Measurements from ENCODE around the gene SNX24. TPM values are rescaled to one million over a fixed set of nuclear protein-coding genes. Genes with fewer than 3 reads are reported as not detected.
A peak's percentile ranks its signal among the peaks of the same experiment; 100 is the strongest.
"Not testable (repeated sequence)": the region's sequence is repeated elsewhere in the genome, so short reads cannot be mapped to it uniquely, and the experiment has no call there.

Gene SNX24
- total RNA-seq, 1 donor from 2014 or later = 47.5 TPM

DNA sequence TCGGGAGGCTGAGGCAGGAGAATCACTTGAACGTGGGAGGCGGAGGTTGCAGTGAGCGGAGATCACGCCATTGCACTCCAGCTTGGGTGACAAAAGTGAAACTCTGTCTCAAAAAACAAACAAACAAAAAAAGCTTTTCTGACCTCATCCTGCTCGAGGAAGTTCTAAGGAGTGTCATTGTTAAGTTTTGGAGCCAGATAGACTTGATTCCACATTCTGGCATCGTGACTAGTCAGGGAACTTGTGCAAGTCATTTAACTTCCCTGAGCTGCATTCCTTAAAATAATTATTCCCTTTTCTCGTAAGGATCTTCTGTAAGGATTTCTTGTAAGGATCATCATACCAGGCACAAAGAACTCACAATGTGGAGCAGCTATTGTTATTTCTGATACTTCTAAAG is 26.2 kb downstream of the SNX24 start:
- no peak for DNase-seq (ENCODE audit: low read depth)

DNA sequence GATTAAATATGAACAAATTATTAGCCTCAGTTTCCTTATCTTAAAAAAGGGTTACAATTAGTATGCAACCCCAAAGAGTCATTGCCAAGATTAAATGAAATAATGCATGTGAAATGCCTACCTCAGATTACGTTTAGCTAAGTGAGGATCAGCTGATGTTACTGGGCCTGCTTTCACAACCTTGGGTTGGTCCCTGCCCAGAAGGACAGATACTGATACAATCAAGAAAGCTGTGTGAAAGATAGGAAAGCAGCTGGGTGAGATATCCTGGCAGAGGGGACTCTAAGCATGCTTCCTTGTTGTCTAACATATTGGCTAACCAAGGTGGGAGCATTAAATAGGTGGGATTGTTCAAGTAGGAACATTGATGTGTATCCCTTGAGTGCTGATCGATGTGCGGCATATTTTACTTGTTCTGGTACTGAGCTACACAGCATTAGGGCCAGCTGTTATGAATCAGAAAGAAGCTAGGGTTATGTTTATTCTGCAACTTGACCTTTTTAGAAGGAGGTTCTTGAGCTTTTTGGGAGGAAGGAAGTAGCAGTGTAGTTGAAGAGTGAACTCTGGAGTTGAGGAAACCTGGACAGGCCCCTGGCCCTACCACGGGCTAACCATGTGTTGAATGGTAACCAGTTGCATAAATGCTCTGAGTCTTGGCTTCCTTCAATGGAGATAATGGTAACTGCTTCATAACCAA is 28.9 kb downstream of the SNX24 start:
- no peak for DNase-seq (ENCODE audit: low read depth)

DNA sequence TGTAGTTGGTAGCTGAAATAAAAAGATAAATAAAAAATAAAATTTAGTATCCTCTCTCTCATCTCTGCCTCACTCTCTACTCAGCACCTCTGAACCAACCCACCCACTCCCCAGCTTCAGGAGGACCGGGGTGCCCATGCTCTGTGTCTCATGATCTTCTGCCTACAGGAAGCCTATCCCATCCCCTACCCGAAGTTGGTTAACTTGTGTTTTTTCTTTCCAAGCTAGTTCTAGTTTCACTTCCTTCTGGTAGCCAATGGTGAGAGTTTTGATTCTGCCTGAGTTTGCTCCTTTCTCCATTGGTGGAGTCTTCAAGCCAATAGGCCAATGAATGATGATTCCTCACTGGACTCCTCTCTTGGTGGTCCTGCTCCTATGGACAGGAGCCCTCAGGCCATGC is 32.1 kb downstream of the SNX24 start:
- DNase-seq (ENCODE audit: low read depth) = no peak

DNA sequence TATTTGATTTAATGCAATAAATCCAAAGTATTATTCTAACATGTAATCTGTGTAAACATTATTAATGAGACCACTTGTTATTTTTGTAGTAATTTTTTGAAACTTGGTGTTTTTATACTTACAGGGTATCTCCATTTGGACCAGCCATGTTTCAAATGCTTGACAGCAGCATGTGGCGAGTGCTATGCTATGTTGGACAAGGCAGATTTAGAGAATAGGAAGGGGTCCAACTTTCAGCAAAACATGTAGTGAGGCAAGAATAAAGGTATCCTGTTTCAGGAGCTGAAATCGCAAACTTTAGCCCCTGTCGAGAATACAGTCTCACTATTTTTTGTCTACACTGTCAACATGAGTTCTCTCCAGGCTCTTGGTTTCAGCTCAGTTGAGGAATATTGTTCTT is 33.7 kb downstream of the SNX24 start:
- DNase-seq (ENCODE audit: low read depth) = no peak

DNA sequence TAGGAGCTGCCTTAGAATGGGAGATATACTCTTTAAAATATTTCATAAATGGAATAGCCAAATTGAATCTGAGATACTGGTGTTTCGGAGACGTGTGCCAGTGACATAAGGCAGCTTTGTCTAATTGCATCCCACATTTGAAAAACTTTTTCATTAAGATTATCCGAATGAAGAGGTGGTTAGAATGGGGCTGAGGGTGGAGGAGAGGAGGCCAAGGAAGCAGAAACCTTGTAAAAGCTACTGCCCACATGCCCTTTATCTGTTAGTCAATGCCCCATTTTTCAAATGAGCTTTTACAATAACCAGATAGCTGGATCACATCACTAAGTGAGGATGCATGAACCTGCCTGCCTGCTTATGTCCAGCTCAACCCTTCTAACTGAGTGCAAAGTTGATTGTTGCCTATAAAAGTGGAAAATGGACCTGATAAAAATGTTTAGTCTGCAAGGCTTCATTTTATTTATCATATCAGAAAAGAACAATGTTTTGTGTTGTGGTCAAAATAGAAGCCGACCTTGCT is 34.8 kb downstream of the SNX24 start:
- DNase-seq (ENCODE audit: low read depth) = no peak

DNA sequence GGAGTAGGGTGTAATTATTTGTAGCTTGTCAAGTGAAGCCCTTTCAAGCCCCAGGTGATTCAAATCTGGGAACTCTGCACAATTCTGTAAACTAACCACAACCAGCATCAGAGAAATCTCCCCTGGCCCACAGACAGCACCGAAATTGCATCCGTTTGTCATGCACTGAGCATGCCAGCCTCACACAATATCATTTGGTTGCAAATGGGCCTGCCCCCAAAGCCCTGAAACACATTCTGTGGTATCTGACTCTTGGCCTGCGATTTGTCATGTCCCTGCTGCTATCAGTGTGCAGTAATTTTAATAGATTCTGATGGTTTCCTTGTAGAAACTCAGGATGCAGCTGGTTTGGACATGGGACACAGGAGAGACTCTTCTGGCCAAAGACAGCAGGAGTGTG is 35.3 kb downstream of the SNX24 start:
- no peak for DNase-seq (ENCODE audit: low read depth)

DNA sequence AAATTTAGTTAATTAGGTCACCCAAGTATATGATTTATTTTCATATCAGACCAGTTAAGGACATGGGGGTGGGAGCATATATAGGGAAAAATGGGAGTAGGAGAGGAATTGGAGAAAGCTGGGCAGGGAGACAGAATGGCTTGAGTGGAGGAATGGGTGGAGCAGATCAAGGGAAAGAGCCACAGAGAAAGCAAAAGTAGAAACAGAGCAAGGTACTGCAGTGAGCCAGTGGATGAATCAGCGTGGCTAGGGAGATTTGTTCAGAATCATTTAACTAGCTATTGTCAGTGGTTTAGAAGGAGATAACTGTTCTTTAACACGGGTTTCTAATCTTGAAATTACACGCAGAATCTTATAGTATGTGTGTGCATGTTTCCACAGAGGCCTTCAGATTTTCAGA is 37.4 kb downstream of the SNX24 start:
- DNase-seq (ENCODE audit: low read depth) = peak; percentile 52

DNA sequence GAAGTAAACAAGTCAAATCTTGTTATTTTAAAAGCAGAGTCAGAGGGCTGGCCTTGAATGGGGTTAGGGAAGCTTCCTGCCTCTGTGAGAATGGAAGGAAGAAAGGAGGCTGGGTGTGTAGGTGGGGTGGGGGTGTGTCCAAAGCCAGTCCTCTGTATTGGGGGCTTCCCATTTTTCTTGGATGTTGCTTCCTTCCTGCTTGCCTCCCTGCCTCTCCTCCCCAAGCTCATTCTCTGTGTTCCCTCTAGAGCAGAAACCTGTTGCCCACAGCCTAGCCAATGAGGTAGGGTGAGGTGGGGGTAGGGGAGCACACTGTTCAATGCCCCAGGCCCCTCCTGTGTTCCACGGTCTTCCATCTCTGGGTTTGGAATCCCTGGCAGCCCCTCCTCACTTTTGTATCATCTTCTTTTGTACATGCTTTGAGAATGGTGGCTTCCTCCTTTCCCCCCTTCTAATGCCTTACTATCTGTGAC is 39.7 kb downstream of the SNX24 start:
- no peak for DNase-seq (ENCODE audit: low read depth)

DNA sequence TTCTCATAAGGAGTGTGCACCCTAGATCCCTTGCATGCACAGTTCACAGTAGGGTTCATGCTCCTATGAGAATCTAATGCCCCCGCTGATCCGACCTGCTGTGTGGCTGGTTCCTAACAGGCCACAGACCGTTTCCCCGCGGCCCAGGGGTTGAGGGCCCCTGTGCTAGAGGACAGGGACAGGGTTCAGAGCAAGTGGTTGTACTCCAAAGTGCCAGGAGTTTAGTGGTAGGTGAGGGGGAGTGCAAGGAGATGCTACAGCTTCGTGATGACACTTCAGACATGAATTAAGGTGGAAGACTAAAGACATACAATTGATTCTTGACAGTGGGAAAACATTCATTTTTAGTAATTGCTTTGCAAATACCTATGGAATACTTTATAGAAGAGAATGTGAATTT is 40.5 kb downstream of the SNX24 start:
- no peak for DNase-seq (ENCODE audit: low read depth)

DNA sequence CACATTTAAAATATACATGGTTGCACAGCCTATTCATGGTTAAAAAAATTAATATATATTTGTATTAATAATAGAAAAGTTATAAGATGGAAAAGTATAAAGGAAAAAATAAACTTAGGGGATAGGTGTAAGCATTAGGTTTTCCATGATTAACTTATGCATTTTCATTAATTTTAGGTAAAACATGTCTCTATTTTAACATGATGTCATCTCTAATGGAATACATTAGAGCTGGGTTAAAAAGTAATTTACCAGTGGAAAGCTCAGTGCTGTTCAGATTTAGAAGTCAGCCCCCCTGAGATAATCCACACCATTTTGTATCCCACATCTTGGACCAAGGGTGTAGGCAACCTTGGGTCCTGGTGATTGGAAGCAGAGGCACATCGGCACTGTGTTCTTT is 49.7 kb downstream of the SNX24 start:
- DNase-seq (ENCODE audit: low read depth) = no peak

DNA sequence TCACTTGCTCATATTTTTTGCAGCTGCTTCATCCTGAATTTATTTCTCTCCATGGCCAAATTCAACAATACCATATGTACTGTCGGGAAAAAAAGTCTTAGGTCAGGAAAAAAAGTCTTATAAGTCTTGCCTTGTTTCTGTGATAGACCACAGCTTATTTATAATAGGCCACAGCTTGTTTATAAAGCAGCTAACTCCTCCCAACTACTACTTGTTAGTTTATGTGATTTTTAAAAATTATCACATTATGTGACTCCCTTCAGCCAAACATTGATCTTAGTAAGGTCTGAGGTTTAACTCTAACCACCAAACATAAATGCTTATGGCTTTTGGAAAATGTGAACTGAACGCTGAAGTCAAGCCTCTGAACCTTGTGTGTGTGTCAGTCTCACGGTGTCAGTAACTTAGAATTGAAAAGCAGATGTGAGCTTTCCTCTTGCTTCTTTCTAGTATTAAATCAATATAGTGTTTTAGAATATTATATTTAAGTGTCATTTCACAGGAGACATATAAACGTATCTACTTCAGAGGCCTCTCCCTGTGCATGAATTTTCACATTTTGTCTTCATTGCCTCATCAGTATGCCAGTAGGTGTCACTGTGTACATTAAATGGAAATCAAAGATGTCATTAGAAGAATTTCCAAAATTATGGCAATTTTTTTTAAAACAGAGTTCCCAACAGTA is 51.3 kb downstream of the SNX24 start:
- DNase-seq (ENCODE audit: low read depth) = no peak

DNA sequence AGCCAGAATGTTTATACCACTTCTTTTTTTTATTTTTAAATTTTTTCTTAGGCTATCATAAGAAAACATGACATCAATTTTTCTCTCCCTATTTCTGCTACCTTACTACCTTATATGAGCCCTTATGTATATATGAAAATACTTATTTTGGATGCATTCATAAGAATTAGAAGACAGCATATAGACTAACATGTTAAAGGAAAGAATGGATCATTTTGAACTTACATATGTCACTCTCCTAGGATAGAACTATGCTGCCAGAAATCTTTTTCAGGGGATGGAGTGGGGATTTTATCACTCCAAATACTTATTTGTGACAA is 51.8 kb downstream of the SNX24 start:
- DNase-seq (ENCODE audit: low read depth) = no peak

DNA sequence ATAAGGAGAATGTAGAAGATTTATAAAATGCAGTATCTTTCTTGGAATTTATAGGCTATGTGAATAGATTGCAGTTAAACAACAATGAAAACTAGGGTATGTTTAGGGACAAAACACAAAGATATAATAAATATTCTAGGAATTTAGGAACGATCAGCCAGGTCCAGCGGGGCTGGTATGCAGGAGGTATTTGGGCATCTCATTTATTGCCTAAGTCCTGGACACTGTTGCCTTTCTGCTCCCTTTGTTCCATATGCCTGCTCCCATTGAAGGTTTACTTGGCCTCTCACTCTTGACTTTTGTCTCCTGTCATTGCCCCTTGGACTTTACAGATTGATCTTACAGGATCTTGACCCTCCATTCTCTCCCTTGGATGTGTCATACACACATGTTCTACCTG is 55.9 kb downstream of the SNX24 start:
- DNase-seq (ENCODE audit: low read depth) = no peak

DNA sequence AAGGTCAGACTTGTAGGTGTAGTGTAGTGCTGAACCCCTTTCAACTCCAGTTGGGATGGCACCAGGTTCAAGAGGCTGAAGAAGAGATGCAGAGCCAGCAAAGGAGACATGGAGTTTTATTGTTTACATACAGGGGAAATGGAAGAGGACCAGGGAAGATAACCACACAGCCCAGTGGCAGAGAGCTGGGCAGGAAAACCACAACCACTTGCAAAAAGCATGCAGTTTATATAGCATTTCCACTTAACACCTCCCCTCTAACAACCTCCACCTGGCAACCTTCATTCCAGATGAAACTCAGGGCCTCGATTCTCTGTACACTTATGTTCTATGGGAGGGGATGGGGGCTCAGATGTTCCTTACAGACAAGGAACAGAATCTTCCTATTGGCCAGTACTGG is 56.9 kb downstream of the SNX24 start:
- no peak for DNase-seq (ENCODE audit: low read depth)

DNA sequence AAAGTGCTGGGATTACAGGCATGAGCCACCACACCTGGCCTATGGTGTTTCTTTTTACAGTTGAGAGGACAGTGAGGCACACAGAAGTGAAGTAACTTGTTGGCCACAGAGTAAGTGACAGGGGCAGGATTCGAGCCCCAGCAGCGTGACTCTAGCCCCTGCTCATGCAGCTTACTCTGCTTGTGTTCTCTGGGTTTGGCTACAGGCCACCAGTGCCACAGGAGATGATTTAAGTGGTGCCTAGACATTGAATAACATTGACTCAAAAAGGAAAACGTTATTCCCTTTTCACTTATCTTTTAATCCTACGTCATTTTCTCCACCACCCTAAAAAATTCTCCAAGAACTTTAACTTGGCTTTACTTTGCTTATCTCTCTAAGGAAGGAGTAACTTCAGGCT is 61.4 kb downstream of the SNX24 start:
- DNase-seq (ENCODE audit: low read depth) = peak; percentile 26

DNA sequence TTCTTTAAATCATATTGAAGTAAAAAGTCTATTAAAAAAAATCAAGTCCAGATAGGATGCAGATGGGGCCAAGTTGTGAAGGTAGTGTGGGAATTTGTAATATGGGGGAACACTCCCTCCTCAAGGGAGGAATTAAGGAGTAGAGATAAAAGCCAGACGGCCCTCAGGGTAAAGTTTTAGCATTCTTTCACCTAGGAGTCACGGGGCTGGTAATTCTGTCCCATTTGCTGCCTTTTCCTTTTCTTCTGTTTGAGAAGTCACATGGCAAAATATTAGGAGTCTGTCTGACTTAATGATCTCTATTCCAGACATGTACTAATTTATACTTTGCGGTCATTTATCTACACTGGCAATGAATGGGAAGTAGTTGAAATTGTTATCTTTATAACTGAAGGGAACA is 61.9 kb downstream of the SNX24 start:
- DNase-seq (ENCODE audit: low read depth) = peak; percentile 73

DNA sequence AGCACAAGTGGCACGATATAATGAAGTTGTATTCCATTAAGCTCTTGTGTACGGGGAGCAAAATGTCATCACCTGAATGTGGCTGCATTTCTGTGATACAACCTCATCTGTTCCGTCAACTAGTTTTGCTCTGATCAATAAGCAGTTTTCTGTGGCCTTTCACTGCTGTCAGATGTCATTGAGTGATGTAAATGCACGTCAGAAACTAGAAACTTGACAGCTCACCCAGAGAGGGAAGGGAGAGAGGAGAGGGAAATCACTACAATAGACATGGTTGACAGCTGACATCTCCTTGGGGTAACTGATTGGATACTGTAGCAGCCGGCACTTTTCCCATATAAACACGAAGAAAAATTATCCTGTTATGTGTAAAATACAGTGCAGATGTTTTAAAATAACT is 62.7 kb downstream of the SNX24 start:
- DNase-seq (ENCODE audit: low read depth) = no peak

DNA sequence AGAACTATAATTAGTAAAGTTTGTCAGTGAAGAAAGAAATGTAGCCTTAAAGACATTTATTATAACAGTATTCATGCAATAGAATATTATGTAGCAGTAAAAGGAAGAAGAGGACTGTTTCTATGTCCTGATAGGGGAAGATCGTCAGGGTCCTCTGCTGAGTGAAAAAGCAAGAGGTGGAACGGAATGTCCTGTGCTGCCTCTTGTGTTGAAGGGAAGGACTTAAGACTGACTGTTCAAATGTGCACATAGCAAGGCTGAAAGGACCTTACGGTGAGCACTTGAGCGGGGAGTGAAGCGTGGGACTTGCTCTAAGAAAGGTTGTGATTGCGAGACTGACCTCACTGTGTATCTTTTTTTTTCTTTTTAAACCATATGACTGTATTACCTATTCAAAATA is 63.2 kb downstream of the SNX24 start:
- DNase-seq (ENCODE audit: low read depth) = no peak

DNA sequence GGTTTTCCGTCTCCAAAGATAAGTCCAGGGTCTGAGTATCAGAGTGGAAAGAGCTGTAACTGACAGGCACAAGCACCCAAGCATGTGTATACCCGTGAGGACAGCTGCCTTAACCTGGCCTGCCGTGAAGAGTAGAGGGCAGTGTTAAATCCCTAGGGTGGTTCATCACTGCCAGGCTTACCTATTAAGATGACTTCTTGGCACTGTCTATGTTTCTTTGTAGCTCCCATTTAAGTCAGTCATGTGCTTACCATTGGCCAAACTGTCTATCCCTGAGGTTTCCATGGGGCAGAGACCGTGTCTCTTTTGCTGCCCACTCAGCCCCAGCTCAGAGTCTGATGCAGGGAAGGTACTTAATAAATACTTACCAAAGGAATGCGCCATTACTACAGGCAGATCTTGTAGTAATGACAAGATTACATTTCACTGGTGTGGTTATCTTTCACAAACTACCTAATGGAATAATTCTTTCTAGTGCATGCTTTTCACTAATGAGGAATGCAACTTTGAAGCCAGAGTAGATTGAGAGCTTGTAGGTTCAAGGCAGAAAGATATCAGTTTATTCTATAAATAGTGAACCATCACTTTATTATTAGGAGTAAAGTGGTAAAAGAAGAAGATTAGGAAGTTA is 64.2 kb downstream of the SNX24 start:
- peak; percentile 21 for DNase-seq (ENCODE audit: low read depth)

DNA sequence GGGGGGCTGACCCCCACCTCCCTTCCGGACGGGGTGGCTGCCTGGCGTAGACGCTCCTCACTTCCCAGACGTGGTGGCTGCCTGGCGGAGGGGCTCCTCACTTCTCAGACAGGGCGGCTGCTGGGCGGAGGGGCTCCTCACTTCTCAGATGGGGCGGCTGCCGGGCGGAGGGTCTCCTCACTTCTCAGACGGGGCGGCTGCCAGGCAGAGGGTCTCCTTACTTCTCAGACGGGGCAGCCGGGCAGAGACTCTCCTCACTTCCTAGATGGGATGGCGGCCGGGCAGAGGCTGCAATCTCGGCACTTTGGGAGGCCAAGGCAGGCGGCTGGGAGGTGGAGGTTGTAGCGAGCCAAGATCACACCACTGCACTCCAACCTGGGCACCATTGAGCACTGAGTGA is 68.0 kb downstream of the SNX24 start:
- not testable (repeated sequence) for DNase-seq (ENCODE audit: low read depth)

DNA sequence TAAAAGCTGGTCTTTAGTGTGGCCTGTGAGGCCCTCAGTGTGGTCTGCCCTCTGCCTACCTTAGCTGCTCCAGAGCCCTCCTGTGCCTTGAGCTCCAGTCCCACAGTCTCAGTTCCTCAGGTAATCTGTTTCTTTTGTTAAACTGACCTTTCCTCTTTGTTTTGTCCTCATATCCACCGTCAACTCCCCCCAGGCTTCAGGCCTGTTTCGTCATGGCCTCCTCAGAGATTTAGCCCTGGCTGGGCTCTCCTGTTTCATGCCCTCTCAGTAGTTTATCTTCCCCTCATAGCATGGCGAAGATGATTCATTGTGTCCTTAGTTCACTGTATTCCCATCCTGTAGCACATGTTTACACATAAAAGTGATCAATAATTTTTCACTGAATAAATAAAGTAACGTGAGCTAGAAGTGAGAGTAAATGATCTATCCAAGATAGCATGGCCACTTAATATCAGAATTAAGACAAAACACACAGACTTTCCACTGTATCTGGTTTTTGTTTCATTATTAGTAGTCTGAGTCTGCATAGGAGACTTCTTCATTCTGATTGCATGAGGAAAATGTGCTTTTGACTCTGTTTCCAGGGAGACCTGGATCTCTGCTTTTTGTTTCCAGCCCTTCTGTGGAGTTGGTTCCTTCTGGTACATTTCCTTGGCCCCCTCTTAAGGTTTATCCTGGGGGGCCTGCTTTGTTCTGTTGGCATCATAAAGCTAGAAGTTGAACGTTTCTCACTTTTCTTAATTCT is 70.5 kb downstream of the SNX24 start:
- DNase-seq (ENCODE audit: low read depth) = no peak

DNA sequence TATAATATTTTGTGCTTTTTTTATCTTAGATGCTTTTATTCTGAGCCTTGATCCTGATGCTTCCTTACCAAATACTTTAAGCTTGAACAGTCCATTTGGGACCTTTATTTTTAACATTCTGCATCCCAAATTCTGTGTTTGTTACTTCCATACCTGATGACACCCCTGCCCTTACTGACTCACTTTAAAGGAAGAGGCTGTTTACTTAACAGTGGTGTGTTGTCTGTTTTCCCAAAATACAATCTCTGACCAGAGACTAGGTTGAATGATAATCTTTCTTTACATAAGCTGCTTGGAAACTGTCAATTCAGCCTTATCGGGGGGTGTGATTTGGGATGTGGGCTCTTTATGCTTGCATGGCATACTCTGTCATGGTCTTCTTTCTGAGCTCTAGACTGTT is 71.1 kb downstream of the SNX24 start:
- no peak for DNase-seq (ENCODE audit: low read depth)
